Measurements from ENCODE around the gene GIMAP2. TPM values are rescaled to one million over a fixed set of nuclear protein-coding genes. Genes with fewer than 3 reads are reported as not detected.

Gene GIMAP2
- total RNA-seq, 1 experiment from 2014 or later: not detected

- no peak overlapping the region for H3K23ac ChIP-seq (ENCODE audit: insufficient read length, low read depth, low read length)
- H2BK120ac ChIP-seq (ENCODE audit: low read depth, low read length, poor library complexity, severe bottlenecking): no peak overlapping the region
- no peaks in the 10 kb centered on the region for H3K4me1 Mint-ChIP-seq
- H3K27me3 ChIP-seq (ENCODE audit: insufficient read depth, low read length): peaks cover 2% of the 10 kb centered on the region; the same call in 1 of the 2 replicates
- no peaks in the 10 kb centered on the region for H3K79me1 ChIP-seq (ENCODE audit: insufficient read depth, low read depth, low read length, poor library complexity, severe bottlenecking)
- H3K36me3 Mint-ChIP-seq (ENCODE audit: insufficient read depth in 1 of 3, low read depth in 3 of 3): no peaks in the 10 kb centered on the region; a peak in 1 of 7 replicates
- no peaks in the 10 kb centered on the region for H3K4me1 ChIP-seq (ENCODE audit: insufficient read depth, low read length)
- no peak for TF ChIP-seq CTCF (conservative IDR thresholded peaks at IDR 0.05)
- H3K9me3 Mint-ChIP-seq: peaks cover 15 to 32% of the 10 kb centered on the region in 2 experiments
- no peak overlapping the region for H3K14ac ChIP-seq (ENCODE audit: insufficient read depth, low read length)
- H2AFZ ChIP-seq (ENCODE audit: low read length): no peak overlapping the region
- H4K20me1 ChIP-seq (ENCODE audit: control insufficient read depth, insufficient read depth, insufficient read length): no peaks in the 10 kb centered on the region
- no peak overlapping the region for H3K9ac ChIP-seq (ENCODE audit: extremely low read depth, insufficient read length, low read length)
- peaks cover 83% of the 10 kb centered on the region for H3K27me3 Mint-ChIP-seq (ENCODE audit: low read depth)
- no peak overlapping the region for H2BK20ac ChIP-seq (ENCODE audit: low read depth, low read length, poor library complexity, severe bottlenecking)
- no peaks in the 10 kb centered on the region for H3K79me2 ChIP-seq (ENCODE audit: insufficient read depth, low read length)
- H3K56ac ChIP-seq (ENCODE audit: insufficient read length, low read depth, low read length): no peak overlapping the region
- no peak overlapping the region for H3K18ac ChIP-seq (ENCODE audit: insufficient read length, low read depth, low read length)
- no peak overlapping the region for H3K4me3 Mint-ChIP-seq
- H2BK15ac ChIP-seq (ENCODE audit: low read depth, low read length): no peak overlapping the region
- no peak overlapping the region for H3K27ac ChIP-seq (ENCODE audit: insufficient read length, low read depth, low read length)
- no peak overlapping the region for H3K4me2 ChIP-seq (ENCODE audit: insufficient read depth, insufficient read length, low read length)
- WGBS (ENCODE audit: extremely low coverage, insufficient read length, low lambda C conversion rate): no CpG with 5 or more reads among the region's 4 CpGs
- no peak overlapping the region for H2BK5ac ChIP-seq (ENCODE audit: insufficient read length, low read length)
- H3T11ph ChIP-seq (ENCODE audit: low read length): no peak overlapping the region
- no peak overlapping the region for H2AK5ac ChIP-seq (ENCODE audit: insufficient read length, low read length)
- H3K27ac Mint-ChIP-seq: no peak overlapping the region
- no peak overlapping the region for H2BK12ac ChIP-seq (ENCODE audit: insufficient read length, low read depth, low read length)
- no peak overlapping the region for H4K8ac ChIP-seq (replicated peaks; ENCODE audit: insufficient read length, low read depth, low read length)
- H3K23me2 ChIP-seq (ENCODE audit: insufficient read length, low read depth, low read length, poor library complexity, severe bottlenecking): no peaks in the 10 kb centered on the region
- no peaks in the 10 kb centered on the region for H3K9me3 ChIP-seq (ENCODE audit: control insufficient read depth, low read depth, low read length)
- no peak overlapping the region for H3K4ac ChIP-seq (ENCODE audit: low read depth, low read length)
- no peak overlapping the region for H4K91ac ChIP-seq (ENCODE audit: insufficient read length, low read depth, low read length)
- DNase-seq: no peak
- H4K5ac ChIP-seq (ENCODE audit: insufficient read length, low read depth, low read length): no peak overlapping the region
Measured at GRCh38 chr7:150715293-150715692, 29.8 kb downstream of the GIMAP2 start.
